ENCODE measurements around the gene ANKMY1. TPM values are rescaled to one million over a fixed set of nuclear protein-coding genes. Genes with fewer than 3 reads are reported as not detected.

ANKMY1 gene
- total RNA-seq, 1 experiment from 2014 or later, result 28.3 TPM

DNA sequence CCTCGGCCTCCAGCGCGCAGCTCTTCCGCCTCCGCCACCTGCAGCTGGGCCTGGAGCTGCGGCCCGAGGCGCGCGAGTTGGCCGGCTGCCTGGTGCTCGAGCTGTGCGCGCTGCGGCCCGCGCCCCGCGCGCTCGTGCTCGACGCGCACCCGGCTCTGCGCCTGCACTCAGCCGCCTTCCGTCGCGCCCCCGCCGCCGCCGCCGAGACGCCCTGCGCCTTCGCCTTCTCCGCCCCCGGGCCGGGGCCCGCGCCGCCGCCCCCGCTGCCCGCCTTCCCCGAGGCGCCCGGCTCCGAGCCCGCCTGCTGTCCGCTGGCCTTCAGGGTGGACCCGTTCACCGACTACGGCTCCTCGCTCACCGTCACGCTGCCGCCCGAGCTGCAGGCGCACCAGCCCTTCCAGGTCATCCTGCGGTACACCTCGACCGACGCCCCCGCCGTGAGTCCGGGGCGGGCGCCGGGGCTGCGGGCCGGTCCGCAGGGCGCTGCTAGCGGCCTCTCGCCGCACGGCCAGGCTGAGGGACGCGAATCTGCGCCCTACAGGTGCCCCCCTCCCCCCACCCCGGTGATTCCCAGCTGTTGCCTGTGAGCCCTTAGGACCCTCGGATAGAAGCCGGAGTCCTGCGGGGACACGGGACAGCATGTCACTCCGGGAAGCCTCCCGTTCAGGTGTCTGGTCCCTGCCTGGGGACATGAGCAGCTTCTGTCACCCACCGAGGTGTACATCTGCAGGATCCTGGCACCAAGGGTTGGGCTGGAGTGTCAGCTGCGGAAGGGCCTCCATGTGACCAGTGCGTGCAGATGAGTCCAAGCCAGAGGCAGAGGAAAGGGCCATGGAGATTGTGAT lies 11.1 kb upstream of the ANKMY1 start (continued):
- TF ChIP-seq TCF7L2 (IDR thresholded peaks at IDR 0.05; ENCODE audit: borderline replicate concordance, extremely low read depth, insufficient read depth, insufficient read length), result no peak
- TF ChIP-seq YY1 (IDR thresholded peaks at IDR 0.05; ENCODE audit: extremely low read depth, insufficient replicate concordance, low read depth, low read length), result no peak
- no peak for TF ChIP-seq MAX (IDR thresholded peaks at IDR 0.05)

DNA sequence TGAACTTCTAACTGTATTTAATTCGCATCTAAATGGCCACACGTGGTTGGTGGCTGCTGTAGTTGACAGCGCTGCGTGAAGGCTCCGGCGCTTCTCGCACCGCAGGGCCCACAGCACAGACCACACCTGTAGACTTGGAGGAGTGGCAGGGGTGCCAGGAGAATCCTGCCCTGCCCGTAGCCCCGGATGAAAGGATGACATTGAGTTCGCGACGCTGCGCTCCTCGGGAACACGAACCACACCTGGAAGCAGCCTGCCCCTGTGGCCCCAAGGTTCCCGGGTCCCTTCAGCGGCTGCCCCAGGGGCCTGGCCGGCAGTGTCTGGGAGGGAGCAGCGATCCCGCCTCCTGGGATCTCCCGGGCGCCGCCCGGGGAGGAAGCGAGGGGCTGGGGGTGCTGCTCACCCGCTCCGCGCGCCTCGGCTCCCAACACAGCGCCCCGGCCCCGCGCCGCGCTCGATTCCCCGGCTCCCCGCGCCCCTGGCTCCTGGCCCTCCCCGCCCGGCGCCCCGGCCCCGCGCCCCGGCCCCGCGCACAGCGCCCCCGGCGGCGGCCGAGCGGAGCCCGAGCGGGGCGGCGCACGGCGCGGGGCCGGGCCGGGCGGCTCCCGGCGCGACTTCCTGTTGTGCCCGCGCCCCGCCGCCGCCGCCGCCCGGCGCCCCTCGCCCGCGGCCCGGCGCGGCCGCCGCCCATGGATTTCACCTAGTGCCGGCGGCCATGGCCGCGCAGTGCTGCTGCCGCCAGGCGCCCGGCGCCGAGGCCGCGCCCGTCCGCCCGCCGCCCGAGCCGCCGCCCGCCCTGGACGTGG lies 10.3 kb upstream of the ANKMY1 start, which contains the start of gene RNPEPL1:
Gene RNPEPL1 (plus strand): TSS at position 613 of the 806 bp plus-strand sequence. CDS start 103 bp downstream, at position 716.
- Histone ChIP-seq H3K79me2 (ENCODE audit: insufficient read depth, low read length) (peaks cover 35% of the 10 kb centered on the region; the same call in 1 of the 2 replicates), H3K27ac (ENCODE audit: low read depth, low read length) (peak within 1 kb of the TSS; percentile 93), H3K27me3 (ENCODE audit: insufficient read depth, low read length) (no peaks in the 10 kb centered on the region), H3K9me3 (ENCODE audit: control insufficient read depth in 1 of 2, insufficient read depth in 1 of 2, low read depth in 1 of 2, low read length in 2 of 2) (no peaks in the 10 kb centered on the region), H4K20me1 (ENCODE audit: insufficient read depth) (no peaks in the 10 kb centered on the region), H3K4me1 (ENCODE audit: control insufficient read depth in 1 of 2, insufficient read depth in 2 of 2, low read length in 2 of 2) (peaks cover 42 to 63% of the 10 kb centered on the region in 2 experiments), H3K4me3 (replicated peaks in 1 of 2; ENCODE audit: low read depth in 1 of 2, low read length in 2 of 2) (peak within 1 kb of the TSS; percentile 64 to 85), H3K9ac (ENCODE audit: low read length) (peak within 1 kb of the TSS; percentile 82), H3K9me2 (ENCODE audit: insufficient read depth) (no peaks in the 10 kb centered on the region), H3K36me3 (ENCODE audit: control insufficient read depth in 1 of 2, insufficient read depth in 2 of 2, low read length in 2 of 2) (no peaks in the 10 kb centered on the region), H3K4me2 (ENCODE audit: low read length) (peak within 1 kb of the TSS; percentile 92), H2AFZ (ENCODE audit: low read depth, low read length, poor library complexity, severe bottlenecking) (no peak within 1 kb of the TSS)
- ChIA-PET RAD21 (ENCODE audit: low non-redundant PET in 1 of 2, low total read pairs in 2 of 2, uncharacterized antibody in 2 of 2, unreplicated experiment in 2 of 2) (no interaction called here), CTCF (interaction anchor here (1.7 kb wide), 1 partner anchor 12 kb away, joined by 7 read pairs; no protein-coding TSS in a partner anchor), POLR2A (no interaction called here)
- no TSS peak for BruUV-seq (replicated peaks)
- TF ChIP-seq CEBPB (IDR thresholded peaks at IDR 0.05; ENCODE audit: low read depth), result no peak
- TF ChIP-seq POLR2AphosphoS5 (IDR thresholded peaks at IDR 0.05; ENCODE audit: low read depth, low read length), result peak; percentile 36
- ATAC-seq (peak; percentile 40), DNase-seq (ENCODE audit: low read depth, low spot score) (no peak)
- intact Hi-C loops (cut with micrococcal nuclease), result loop anchor here (5.0 to 10.0 kb wide), 2 partner anchors 56 to 333 kb away; no protein-coding TSS in a partner anchor

All from HCT116 (cell line).